ENCODE results near the gene CMBL. TPM values are rescaled to one million over a fixed set of nuclear protein-coding genes. Genes with fewer than 3 reads are reported as not detected.
"Not testable (repeated sequence)": the region's sequence is repeated elsewhere in the genome, so short reads cannot be mapped to it uniquely, and the experiment has no call there.

CMBL gene
- polyA plus RNA-seq, 4 donors = 43.2 to 60.2 (median 46.7) TPM

DNA sequence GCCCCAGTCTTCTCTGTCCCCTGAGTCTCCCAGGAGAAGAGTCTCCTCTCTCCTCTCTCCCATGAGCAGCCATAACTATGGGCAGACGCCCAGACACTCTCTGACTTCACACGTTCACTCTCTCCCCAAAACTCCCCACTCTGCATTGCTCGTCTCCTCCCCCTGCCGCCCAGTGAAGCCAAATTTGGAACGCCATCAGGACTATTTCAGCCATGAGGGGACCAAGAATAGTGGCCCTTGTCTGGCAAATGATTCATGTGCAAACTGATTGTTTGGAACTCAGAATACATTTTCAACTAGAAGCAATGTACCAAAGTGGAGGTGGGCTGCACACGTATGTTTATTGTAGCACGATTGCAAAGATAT lies 20.9 kb downstream of the CMBL start:
- no peak for DNase-seq (ENCODE audit: low read depth in 4 of 4, low spot score in 3 of 4)

DNA sequence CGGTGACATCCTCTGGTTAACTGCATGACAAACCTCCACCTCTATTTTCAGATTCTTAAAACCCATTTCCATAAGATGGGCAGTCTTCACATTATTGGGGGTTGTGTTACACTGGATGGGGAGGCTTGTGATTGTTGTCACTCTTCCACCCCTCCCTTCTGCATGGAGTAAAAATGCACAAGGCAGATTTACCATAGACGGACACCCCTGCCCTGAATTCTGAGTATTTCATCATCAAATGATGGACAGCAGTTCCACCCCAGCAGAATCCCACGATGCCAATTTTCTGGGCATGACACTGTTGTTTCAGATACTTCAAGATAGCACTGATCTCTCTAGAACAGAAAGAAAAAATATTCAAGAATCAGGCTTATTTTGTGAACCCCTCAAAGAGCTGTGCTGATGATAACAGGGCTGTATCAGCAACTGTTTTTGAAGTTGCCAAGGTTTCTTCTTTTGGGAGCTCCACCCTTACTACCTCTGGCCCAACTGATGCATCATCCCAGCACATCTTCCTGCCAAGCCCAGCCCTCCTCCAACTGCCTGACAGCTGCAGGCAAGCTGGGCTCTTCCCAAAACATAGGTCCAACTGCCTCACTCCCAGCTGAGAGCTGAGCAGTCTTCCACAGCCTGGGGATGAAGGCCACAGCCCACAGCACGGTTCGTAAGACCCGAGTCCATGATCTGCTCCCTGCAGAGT lies 21.4 kb downstream of the CMBL start:
- no peak for DNase-seq (ENCODE audit: low read depth in 4 of 4, low spot score in 3 of 4)

DNA sequence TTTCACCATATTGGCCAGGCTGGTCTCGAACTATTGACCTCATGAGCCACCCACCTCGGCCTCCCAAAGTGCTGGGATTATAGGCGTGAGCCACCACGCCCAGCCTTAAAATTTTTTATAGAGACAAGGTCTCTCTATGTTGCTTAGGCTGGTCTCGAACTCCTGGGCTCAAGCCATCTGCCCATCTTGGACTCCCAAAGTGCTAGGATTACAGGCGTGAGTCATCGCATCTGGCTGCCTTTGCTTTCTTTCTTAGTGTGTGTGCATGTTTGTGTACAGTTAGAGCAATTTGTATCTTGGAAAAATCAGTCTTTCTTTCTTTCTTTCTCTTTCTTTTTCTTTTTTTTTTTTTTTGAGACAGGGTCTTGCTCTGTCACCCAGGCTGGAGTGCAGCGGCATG lies 22.3 kb downstream of the CMBL start:
- not testable (repeated sequence) for DNase-seq (ENCODE audit: low read depth in 4 of 4, low spot score in 3 of 4)

DNA sequence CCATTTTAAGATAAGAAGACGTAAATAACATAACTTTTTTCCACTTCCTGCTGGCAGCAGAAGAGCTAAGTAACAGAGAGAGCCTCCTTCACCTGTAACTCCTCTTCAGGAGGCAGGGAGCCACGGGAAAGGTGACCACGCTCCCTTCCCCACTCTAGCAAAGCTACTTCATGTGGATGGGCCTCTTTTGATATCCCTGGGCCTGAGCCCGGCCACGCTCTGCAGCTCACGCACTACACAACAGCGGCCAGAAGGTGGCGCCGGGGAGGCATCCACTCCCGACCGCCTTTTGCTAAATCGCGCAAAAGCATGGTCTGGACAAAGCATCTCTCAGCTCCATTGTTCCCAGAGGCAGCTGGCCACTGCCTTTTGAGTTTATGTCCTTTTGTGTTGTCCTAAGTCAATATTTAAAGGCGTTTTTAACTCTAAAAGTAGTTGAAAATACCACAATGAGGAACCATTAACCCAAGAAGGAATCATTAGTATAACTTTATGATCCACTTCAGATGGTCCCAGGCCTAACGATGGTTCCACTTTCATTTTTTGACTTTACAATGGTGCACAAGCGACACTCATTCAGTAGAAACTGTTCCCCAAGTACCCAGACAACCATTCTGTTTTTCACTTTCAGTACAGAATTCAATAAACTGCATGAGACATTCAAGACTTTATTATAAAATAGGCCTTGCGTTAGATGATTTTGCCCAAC lies 23.6 kb downstream of the CMBL start:
- peak; percentile 68 to 75 (median 71) for DNase-seq (ENCODE audit: low read depth in 4 of 4, low spot score in 3 of 4)

DNA sequence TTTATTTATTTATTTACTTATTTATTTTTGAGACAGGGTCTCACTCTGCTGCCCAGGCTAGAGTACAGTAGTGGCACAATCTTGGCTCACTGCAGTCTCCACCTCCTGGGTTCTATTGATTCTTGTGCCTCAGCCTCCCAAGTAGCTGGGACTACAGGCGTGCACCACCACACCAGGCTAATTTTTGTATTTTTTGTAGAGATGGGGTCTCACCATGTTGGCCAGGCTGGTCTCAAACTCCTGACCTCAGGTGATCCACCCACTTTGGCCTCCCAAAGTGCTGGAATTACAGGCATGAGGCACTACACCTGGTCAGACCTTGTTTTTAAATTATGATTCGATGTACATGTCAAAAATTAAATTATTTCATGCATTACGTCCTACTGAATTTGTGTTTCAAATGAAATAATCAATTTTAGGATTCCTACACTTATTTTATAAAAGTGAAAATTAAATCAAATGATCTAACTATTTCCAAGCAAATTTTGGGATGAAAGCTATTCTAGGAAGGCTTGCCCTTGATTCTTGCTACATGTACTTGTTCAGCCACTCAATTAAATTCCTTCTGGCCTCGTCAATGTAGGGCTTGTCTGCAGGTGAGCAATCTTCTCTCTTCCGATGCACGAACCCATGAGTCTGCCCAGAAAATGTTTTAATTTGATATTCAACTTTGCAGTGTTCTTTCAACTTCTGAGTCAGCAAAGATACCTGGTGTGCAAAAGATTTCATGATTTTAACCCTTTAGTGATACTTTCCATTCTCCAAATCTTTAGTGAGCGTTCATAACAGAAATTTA lies 27.6 kb downstream of the CMBL start:
- DNase-seq (ENCODE audit: low read depth in 4 of 4, low spot score in 3 of 4) = no peak

DNA sequence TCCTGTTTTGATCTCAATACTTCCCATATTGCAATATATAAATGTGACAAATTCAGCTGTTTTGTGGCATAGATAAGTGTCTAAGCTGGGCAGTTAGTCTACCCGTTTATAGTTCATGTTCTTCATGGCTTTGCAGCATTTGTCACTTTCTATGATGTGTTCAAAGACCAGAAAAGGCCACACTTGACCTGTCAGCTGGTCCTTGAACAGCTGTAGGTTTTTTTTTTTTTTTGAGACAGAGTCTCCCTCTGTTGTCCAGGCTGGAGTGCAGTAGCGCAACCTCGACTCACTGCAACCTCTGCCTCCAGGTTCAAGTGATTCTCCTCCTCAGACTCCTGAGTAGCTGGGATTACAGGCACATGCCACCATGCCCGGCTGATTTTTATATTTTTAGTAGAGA lies 28.4 kb downstream of the CMBL start:
- DNase-seq (ENCODE audit: low read depth in 4 of 4, low spot score in 3 of 4) = no peak

DNA sequence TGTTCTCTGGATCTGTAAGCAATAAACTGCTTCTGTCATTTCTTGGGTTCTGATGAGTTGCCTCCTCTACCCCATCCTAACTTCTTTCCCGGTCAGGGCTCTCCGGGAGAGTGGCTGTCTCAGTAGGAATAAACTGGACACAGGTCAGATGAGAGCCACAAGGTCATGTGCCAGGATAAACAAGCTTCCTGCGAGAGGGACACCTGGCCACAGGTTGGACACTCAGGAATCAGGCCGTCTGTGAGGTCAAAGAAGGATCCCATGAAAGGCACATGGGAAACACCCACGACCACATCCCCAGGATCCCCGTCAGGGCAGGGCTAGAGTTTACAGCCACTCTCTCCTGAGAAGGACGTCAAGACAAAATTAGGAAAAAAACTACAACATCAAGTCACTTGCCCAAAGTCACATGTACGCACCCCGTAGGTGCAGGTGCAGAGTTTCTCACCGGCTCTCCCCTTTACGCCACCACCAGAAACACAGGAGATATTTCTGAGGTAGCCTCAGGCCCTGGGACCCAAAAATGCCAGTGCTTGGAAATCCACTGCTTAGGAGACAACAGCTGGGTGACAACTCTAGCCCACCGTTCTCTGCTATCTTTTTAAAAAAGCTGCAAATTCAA lies 28.9 kb downstream of the CMBL start:
- no peak for DNase-seq (ENCODE audit: low read depth in 4 of 4, low spot score in 3 of 4)

DNA sequence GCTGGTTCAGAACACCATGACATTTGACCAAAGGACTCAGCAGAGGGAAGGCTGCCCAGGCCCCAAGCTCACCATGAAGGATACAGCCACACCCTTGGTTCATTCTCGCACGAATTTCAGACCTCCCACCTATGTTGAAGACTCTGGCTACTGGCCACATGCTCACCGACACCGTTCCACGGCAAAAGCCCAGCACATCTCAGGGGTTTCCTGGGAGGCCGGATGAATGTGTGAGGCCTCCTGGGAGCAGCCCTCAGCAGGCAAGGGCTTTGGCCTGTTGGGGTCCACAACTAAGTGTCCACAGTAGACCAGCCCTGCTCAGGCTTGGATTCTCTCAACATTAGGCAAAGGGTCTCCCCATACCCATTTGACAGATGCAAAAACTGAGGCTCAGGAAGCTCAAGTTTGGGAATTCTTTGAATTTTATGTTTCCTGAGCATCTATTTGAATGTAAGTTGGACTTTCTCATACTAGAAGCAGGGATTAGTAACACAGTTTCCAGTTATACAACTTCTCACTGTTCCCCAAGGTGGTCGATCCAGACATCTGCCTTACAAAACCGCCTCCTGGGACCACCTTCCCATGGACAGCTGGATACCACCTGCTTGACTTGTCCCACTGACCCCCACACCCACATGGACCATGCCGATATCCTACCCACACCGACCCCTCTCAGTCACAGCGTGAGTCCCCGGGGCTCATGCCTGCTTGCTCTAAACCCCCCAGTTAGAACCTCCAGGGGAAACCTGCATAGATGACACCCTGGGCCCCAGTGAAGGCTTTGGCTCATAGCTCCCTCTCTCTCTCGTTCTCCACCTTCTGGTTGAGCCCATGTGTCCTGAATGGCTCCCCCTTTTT lies 29.7 kb downstream of the CMBL start:
- no peak for DNase-seq (ENCODE audit: low read depth in 4 of 4, low spot score in 3 of 4)

DNA sequence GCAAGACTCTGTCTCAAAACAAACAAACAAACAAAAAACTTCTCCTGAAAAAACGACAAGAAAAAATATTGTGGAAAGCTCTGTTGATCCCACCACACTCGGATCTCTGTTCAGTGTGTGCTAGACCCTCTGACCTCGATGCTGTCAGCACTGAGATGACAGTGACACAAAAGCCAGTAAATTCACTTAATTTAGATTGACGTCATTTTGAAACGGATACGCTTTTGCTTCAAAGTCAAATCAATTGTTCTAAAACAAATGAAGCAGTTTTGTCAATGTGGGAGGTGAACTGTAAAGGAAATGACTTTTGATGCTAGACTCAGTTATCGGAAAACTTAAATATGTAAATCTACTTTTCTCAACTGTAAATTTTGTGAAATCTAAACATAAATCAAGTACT lies 31.0 kb downstream of the CMBL start:
- no peak for DNase-seq (ENCODE audit: low read depth in 4 of 4, low spot score in 3 of 4)

DNA sequence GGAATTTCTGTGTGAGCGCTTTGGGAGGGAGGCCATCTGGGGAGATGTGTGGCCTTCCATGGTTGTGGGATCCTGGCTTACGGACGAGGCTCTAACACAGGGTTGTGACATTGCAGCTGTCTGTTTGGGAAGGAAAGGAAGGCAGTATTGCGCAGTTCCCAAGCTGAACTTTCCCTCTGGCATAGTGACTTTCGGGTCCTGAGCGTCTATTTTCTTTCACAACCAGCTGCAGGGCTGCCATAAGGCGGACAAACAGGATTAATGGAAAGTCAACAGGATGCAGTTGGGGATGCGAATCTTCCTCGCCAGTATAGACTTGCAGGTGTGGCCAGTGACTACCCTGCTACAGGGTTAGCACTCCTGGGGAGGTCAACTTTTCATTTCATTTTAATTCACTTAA lies 31.7 kb downstream of the CMBL start:
- no peak for DNase-seq (ENCODE audit: low read depth in 4 of 4, low spot score in 3 of 4)

DNA sequence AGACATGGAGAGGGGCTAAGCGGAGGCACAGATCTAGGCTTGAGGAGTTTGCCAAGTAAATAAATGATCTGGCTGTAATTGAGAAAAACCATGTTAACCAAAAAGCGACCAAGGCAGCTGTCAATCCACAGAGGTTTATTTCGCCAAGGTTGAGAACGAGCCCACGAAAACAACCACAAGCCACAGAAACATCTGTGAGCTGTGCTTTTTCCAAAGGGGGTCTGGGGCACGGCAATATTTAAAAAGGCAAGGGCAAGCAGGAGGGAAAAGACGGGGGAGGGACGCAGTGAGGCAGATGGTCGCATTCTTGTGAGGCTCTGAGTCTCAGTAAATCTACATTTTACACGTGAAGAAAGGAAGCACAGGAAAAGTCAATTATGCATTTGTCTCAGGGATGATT lies 32.2 kb downstream of the CMBL start:
- no peak for DNase-seq (ENCODE audit: low read depth in 4 of 4, low spot score in 3 of 4)

DNA sequence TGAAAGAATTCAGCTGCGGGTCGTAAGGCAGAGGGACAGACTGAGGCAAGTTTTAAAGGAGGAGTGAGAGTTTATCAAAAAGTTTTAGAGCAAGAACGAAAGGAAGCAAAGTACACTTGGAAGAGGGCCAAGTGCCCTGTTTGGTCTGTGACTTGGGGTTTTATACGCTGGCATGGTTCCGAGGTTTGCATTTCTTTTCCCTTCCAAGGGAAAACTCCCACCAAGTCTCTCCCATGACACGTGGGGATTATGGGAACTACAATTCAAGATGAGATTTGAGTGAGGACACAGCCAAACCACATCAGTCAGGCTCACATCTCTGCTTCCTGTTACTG lies 34.9 kb downstream of the CMBL start:
- not testable (repeated sequence) for DNase-seq (ENCODE audit: low read depth in 4 of 4, low spot score in 3 of 4)

DNA sequence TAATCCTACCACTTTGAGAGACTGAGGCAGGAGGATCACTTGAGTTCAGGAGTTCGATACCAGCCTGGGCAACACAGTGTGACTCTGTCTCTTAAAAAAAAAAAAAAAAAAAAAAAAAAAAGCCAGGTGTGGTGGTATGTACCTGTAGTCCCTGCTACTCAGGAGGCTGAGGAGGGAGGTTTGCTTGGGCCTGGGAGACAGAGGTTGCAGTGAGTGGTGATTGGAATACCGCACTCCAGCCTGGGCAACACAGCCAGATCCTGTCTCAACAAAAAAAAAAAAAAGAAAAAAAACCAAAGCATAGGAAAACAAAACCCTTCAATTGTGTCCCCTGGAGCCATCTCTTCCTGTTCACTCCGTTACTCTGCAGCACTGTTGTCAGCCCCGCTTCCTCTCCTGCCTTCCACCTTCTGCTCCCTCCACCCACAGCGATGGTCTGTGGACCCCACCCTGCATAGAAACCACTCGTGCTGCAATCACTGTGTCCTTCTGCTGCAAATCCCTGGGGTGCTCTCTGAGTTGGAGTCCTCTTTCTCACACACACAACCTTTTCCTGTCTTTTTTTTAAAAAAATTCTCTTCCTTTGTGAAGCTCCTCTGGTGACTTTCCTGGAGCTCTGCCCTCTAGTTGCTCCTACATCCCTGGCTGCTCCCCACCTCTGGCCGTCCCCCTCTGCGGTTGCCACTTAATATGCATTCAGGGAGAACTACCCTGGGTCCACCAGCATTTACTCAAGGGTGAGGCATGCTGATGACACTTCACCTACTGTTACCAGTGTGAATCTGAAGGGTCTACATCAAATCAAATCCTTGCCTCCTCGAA lies 35.4 kb downstream of the CMBL start:
- DNase-seq (ENCODE audit: low read depth in 4 of 4, low spot score in 3 of 4) = no peak

DNA sequence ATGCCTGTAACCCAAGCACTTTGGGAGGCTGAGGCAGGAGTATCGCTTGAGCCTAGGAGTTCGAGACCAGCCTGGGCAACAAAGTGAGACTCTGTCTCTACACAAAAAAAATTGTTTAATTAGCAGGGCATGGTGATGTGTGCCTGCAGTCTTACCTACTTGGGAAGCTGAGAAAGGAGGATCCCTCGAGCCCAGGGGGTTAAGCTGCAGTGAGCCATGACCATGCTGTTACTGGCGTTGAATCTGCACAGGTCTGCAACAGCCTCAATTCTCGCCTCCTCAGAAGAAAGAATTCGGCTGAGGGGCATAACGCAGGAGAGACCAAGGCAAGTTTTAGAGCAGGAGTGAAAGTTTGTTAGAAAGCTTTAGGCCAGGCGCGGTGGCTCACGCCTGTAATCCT lies 39.6 kb downstream of the CMBL start:
- no peak for DNase-seq (ENCODE audit: low read depth in 4 of 4, low spot score in 3 of 4)

DNA sequence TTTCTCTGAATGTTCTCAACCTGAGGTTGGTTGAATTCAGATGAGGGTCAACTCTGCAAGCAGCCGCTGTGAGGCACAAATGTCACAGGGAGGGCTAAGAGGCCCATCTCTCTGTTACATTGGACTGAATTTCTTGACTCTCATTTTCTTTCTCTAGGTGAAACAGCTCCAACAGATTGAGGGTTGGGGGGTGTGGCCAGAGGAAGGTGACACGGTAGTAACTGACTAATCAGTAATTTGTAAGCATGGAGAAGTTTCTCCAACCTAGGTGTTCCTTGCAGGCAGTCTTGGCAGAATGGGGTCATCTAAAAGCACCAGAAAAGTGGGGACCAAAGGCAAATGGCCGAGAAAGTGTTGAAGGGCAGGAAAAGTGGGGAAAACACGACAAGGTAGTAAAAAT lies 40.9 kb downstream of the CMBL start:
- no peak for DNase-seq (ENCODE audit: low read depth in 4 of 4, low spot score in 3 of 4)

DNA sequence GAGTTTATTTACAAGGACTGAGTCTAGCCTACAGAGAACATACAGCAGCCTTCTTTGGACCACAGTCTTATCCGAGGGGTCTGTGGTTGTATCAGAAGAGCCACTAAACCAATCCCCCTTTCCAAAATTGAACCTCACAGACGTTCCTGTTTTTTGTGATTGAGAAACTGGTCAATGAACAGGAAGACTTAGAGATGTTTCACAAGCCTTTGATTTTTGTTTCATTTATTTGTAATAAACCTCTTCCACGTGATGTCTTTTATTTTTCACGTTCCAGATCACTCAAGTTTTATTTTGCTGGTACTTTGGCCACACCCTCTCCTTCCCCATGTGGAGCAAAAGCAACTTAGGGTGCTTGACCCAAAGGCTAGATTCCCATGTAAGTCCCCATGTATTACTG lies 41.6 kb downstream of the CMBL start:
- DNase-seq (ENCODE audit: low read depth in 4 of 4, low spot score in 3 of 4) = no peak

DNA sequence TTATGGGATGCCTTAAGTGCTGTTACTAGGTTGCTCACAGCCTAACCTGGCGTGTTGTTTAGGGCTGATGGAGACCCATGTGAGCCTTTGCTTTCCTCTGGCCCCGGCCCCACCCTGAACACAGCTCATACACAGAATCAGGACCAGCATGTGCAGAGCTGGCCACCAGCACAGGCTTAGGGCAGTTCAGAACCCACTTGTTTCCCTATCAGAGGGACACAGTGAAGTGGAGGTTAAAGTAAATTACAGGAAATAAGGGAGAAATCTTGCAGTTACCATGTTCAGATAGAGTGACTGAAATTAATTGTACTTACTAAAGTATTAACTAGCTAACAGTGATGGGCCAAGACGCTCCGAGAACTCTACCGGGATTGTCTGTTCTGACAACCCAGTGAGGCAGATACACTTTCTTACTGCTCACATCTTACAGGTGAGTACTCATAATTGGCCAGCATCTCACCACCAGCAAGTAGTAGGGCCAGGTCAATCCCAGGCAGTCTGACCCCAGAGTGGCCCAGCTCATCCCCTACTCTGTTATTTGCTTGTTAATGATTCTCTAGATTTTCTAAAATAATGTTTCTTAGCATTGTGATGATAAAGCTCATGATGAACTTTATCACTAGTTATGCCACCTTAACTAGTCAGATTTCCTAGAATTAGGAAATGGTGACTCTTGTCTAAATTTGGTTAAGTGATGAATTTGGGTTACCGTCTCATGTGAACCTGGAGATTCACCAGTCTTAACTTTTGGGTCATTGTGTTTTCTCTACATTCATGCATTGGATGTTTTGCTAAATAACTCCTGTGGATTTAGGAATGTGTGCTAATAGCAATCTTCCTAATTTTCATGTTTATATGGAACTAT lies 42.2 kb downstream of the CMBL start:
- DNase-seq (ENCODE audit: low read depth in 4 of 4, low spot score in 3 of 4) = no peak

DNA sequence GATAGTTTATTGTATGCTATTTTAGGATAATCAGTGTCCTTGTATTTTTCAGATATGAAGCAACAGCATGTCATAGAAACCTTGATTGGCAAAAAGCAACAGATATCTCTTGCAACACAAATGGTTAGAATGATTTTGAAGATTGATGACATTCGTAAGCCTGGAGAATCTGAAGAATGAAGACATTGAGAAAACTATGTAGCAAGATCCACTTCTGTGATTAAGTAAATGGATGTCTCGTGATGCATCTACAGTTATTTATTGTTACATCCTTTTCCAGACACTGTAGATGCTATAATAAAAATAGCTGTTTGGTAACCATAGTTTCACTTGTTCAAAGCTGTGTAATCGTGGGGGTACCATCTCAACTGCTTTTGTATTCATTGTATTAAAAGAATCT lies 43.1 kb downstream of the CMBL start:
- DNase-seq (ENCODE audit: low read depth in 4 of 4, low spot score in 3 of 4) = no peak

DNA sequence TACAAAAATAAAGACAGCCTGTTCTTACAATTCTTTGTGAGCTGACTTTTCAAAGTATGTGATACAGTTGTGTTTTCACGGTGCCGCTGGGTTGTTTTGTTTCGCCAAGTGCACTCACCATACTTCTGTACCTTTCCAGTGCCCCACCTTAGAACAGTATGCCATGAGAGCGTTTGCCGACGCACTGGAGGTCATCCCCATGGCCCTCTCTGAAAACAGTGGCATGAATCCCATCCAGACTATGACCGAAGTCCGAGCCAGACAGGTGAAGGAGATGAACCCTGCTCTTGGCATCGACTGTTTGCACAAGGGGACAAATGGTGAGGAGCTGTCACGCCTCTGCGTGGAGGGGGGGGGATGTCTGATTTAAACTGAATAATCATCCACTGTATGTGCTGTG lies 44.7 kb downstream of the CMBL start:
- DNase-seq (ENCODE audit: low read depth in 4 of 4, low spot score in 3 of 4) = no peak

Measured in right renal pelvis (tissue), 4 donors.